Posterior cingulate gyrus (tissue), 11 donors: Measurements from ENCODE around the gene ENTPD3.
"Not testable (repeated sequence)": the region's sequence is repeated elsewhere in the genome, so short reads cannot be mapped to it uniquely, and the experiment has no call there.

ENCODE experiments used
- DNase-seq, 10 donors: peaks; one replicate each; pipeline versions ENCODE4 v3.0.0 to v3.0.0-alpha.2; 2020 to 2021; ENCODE audit warnings: mixed read lengths in 3 of 10
- intact Hi-C: fragments of 100-400 bp; cut with DNase I; formaldehyde crosslinking; loops from one replicate; pipeline ENCODE4 v1.15.1; 2023

Gene ENTPD3

GRCh38 chr3:40456940-40457823 is 70.2 kb downstream of the ENTPD3 start, which contains the start of gene RPL14:
RPL14 (plus strand) TSS chr3:40457339; CDS start chr3:40457472, 133 bp downstream.
- intact Hi-C loops, result loop anchor here (2.0 kb wide), 1 partner anchor 68 kb away; the partner anchor contains the start of gene ZNF621
- DNase-seq, result peak; percentile 90 to 99 (median 96)

GRCh38 chr3:40458473-40458872 is 71.5 kb downstream of the ENTPD3 start:
- intact Hi-C loops, result no loop called here
- DNase-seq, result no peak

- DNase-seq, intact Hi-C loops: not testable (repeated sequence)
Measured at GRCh38 chr3:40460481-40460880, 73.5 kb downstream of the ENTPD3 start.

- intact Hi-C loops, result no loop called here
Measured at GRCh38 chr3:40461161-40461560, 74.2 kb downstream of the ENTPD3 start.

GRCh38 chr3:40462838-40463237 is 75.9 kb downstream of the ENTPD3 start:
- DNase-seq, intact Hi-C loops: not testable (repeated sequence)

More at GRCh38 chr3:40461161-40461560, 74.2 kb downstream of the ENTPD3 start:
- no peak for DNase-seq

GRCh38 chr3:40463579-40463978 is 76.6 kb downstream of the ENTPD3 start:
- no peak for DNase-seq
- intact Hi-C loops, result no loop called here

GRCh38 chr3:40464339-40465110 is 77.5 kb downstream of the ENTPD3 start:
- DNase-seq, result no peak
- intact Hi-C loops, result no loop called here

- DNase-seq, result no peak
- intact Hi-C loops, result no loop called here
Measured at GRCh38 chr3:40465111-40465407, 78.1 kb downstream of the ENTPD3 start.

- no peak for DNase-seq
- intact Hi-C loops, result no loop called here
Measured at GRCh38 chr3:40465456-40465855, 78.5 kb downstream of the ENTPD3 start.

GRCh38 chr3:40468018-40468417 is 81.0 kb downstream of the ENTPD3 start:
- intact Hi-C loops, result no loop called here
- DNase-seq, result no peak

- no peak for DNase-seq
Measured at GRCh38 chr3:40470701-40471100, 83.7 kb downstream of the ENTPD3 start.

GRCh38 chr3:40476478-40477470 is 89.8 kb downstream of the ENTPD3 start, which contains the start of gene ZNF619:
ZNF619 (plus strand) TSS chr3:40477122; CDS start chr3:40477980, 858 bp downstream.
- intact Hi-C loops, result loop anchor here (5.0 kb wide), 1 partner anchor 46 kb away; the partner anchor contains the start of gene ZNF621
- peak; percentile 41 to 94 (median 70) for DNase-seq

More at GRCh38 chr3:40470701-40471100, 83.7 kb downstream of the ENTPD3 start:
- intact Hi-C loops, result no loop called here

GRCh38 chr3:40477666-40478065 is 90.7 kb downstream of the ENTPD3 start:
- intact Hi-C loops, result loop anchor here (5.0 kb wide), 1 partner anchor 45 kb away; the partner anchor contains the start of gene ZNF621

More at GRCh38 chr3:40477666-40478065, 90.7 kb downstream of the ENTPD3 start:
- DNase-seq, result no peak
